Measurements from ENCODE around the gene ARID3A.

ARID3A gene

GRCh38 chr19:963486-963951 lies 37.7 kb downstream of the ARID3A start:
- DNase-seq = no peak

GRCh38 chr19:964116-964520 lies 38.3 kb downstream of the ARID3A start:
- no peak for DNase-seq

GRCh38 chr19:964761-965694 lies 39.2 kb downstream of the ARID3A start:
- no peak for DNase-seq

- DNase-seq = no peak
Measured at GRCh38 chr19:966485-967088, 40.8 kb downstream of the ARID3A start.

GRCh38 chr19:970695-971094 lies 44.9 kb downstream of the ARID3A start:
- no peak for DNase-seq

- DNase-seq = no peak
Measured at GRCh38 chr19:971795-972194, 46.0 kb downstream of the ARID3A start.

- no peak for DNase-seq
Measured at GRCh38 chr19:972281-972680, 46.4 kb downstream of the ARID3A start.

- DNase-seq = no peak
Measured at GRCh38 chr19:973726-974563, 48.1 kb downstream of the ARID3A start.

- no peak for DNase-seq
Measured at GRCh38 chr19:974564-975257, 48.9 kb downstream of the ARID3A start.

GRCh38 chr19:976476-976875 lies 50.6 kb downstream of the ARID3A start:
- DNase-seq = no peak

- no peak for DNase-seq
Measured at GRCh38 chr19:977058-977464, 51.2 kb downstream of the ARID3A start.

- DNase-seq = no peak
Measured at GRCh38 chr19:979318-979741, 53.5 kb downstream of the ARID3A start.

- DNase-seq = no peak
Measured at GRCh38 chr19:980133-980998, 54.5 kb downstream of the ARID3A start.

GRCh38 chr19:982567-983170 lies 56.8 kb downstream of the ARID3A start:
- peak; percentile 83 for DNase-seq

- DNase-seq = peak; percentile 93
Measured at GRCh38 chr19:984165-984967, 58.5 kb downstream of the ARID3A start, which contains the start of gene WDR18. Gene WDR18, plus strand, starts transcription at chr19:984345. Its CDS starts 9 bp downstream, at chr19:984354.

- DNase-seq = no peak
Measured at GRCh38 chr19:986083-986482, 60.2 kb downstream of the ARID3A start.

GRCh38 chr19:988081-988480 lies 62.2 kb downstream of the ARID3A start:
- DNase-seq = no peak

GRCh38 chr19:988510-988909 lies 62.7 kb downstream of the ARID3A start:
- no peak for DNase-seq

GRCh38 chr19:989381-990081 lies 63.7 kb downstream of the ARID3A start:
- DNase-seq = no peak

Data from CD4-positive, alpha-beta T cell treated with Interleukin-17A for 4 hours (primary cell).